Measurements from ENCODE around the gene CACNA1B.

DNA sequence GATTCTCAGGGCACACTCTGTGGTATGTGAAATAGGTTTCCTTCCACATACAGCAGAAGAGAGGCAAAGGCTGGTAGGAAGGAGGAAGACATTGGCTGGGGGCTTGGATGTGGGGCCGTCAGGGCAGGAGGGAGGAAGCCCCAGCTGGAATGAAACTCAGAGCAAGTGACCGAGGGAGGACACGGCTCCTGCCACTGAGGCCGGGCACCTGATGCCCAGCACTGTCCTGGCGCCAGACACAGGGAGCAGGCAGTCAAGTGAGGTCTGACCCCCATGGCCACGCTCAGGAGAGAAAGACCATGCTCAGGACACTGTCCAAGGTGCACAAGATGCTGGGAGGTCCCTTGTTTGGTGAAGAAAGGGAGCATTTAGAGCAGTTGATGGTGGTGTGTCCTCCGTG lies 245.5 kb downstream of the CACNA1B start:
- TF ChIP-seq EZH2 (IDR thresholded peaks at IDR 0.05; ENCODE audit: borderline replicate concordance, insufficient read depth, low read depth, low read length, poor library complexity, severe bottlenecking): no peak
- TF ChIP-seq, protein P1, sequence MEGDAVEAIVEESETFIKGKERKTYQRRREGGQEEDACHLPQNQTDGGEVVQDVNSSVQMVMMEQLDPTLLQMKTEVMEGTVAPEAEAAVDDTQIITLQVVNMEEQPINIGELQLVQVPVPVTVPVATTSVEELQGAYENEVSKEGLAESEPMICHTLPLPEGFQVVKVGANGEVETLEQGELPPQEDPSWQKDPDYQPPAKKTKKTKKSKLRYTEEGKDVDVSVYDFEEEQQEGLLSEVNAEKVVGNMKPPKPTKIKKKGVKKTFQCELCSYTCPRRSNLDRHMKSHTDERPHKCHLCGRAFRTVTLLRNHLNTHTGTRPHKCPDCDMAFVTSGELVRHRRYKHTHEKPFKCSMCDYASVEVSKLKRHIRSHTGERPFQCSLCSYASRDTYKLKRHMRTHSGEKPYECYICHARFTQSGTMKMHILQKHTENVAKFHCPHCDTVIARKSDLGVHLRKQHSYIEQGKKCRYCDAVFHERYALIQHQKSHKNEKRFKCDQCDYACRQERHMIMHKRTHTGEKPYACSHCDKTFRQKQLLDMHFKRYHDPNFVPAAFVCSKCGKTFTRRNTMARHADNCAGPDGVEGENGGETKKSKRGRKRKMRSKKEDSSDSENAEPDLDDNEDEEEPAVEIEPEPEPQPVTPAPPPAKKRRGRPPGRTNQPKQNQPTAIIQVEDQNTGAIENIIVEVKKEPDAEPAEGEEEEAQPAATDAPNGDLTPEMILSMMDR (IDR thresholded peaks at IDR 0.05): no peak
